ENCODE measurements around the gene CARD11.
"Not testable (repeated sequence)": the region's sequence is repeated elsewhere in the genome, so short reads cannot be mapped to it uniquely, and the experiment has no call there.

Gene CARD11

GRCh38 chr7:2922866-2923265, 120.8 kb downstream of the CARD11 start:
- DNase-seq, result no peak

- DNase-seq, result no peak
Observed at GRCh38 chr7:2922348-2922691, 121.3 kb downstream of the CARD11 start.

GRCh38 chr7:2921653-2922347, 121.9 kb downstream of the CARD11 start:
- no peak for DNase-seq

- no peak for DNase-seq
Observed at GRCh38 chr7:2920956-2921652, 122.6 kb downstream of the CARD11 start.

GRCh38 chr7:2920480-2920879, 123.2 kb downstream of the CARD11 start:
- not testable (repeated sequence) for DNase-seq

GRCh38 chr7:2920041-2920440, 123.6 kb downstream of the CARD11 start:
- DNase-seq, result no peak

GRCh38 chr7:2919256-2919655, 124.4 kb downstream of the CARD11 start:
- DNase-seq, result no peak

- no peak for DNase-seq
Observed at GRCh38 chr7:2918406-2918805, 125.3 kb downstream of the CARD11 start.

- no peak for DNase-seq
Observed at GRCh38 chr7:2915023-2915422, 128.6 kb downstream of the CARD11 start.

- DNase-seq, result no peak
Observed at GRCh38 chr7:2913760-2914387, 129.8 kb downstream of the CARD11 start.

GRCh38 chr7:2912684-2913439, 130.8 kb downstream of the CARD11 start:
- no peak for DNase-seq

GRCh38 chr7:2911466-2911865, 132.2 kb downstream of the CARD11 start:
- no peak for DNase-seq

GRCh38 chr7:2909471-2910039, 134.1 kb downstream of the CARD11 start:
- no peak for DNase-seq

GRCh38 chr7:2909043-2909442, 134.6 kb downstream of the CARD11 start:
- no peak for DNase-seq

GRCh38 chr7:2908103-2908683, 135.5 kb downstream of the CARD11 start:
- DNase-seq, result no peak

- no peak for DNase-seq
Observed at GRCh38 chr7:2906197-2906931, 137.3 kb downstream of the CARD11 start.

- DNase-seq, result no peak
Observed at GRCh38 chr7:2905500-2905899, 138.2 kb downstream of the CARD11 start.

GRCh38 chr7:2905027-2905426, 138.6 kb downstream of the CARD11 start:
- DNase-seq, result no peak

- DNase-seq, result no peak
Observed at GRCh38 chr7:2904202-2904601, 139.5 kb downstream of the CARD11 start.

GRCh38 chr7:2903682-2904162, 139.9 kb downstream of the CARD11 start:
- DNase-seq, result no peak

- no peak for DNase-seq
Observed at GRCh38 chr7:2897023-2897422, 146.6 kb downstream of the CARD11 start.

GRCh38 chr7:2896131-2896530, 147.5 kb downstream of the CARD11 start:
- no peak for DNase-seq
